Measurements from ENCODE around the gene CORO1C.

CORO1C gene

DNA sequence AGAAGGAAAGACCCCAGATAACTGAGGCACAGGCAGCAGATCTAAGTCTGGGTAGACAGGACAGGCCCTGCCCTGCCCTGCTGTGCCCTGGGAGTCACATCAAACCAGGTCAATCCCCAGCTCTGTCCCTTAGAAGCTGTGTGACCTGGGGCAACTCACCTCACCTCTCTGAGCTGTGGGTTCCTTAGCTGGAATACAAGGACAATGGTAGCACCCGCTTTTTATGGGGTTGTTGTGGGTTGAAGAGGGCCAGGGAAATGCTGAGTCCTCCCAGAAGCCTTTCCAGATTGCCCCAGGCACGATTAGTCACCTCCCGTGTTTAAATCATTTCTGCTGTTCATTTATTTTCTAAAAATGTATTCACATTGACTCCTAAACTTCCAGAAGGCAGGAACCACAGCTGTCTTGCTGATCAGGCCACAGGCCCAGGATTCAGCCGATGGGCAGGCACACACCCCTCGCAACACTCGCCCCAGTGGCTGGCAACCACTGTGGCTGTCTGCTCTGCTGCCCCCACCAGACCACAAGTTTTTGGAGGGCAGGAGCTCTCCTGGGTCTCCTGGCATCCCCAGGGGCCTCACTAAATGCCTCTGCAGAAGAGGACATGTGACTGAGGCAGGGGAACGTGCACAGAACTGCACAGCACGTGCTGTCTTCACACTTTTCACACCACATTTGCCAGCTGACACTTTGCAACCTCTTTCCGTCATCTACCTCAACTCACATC, 100.7 kb downstream of the CORO1C start:
- no peak overlapping the region for H3K4me3 ChIP-seq (replicated peaks; ENCODE audit: low read depth, low read length)
- TF ChIP-seq, protein P1, sequence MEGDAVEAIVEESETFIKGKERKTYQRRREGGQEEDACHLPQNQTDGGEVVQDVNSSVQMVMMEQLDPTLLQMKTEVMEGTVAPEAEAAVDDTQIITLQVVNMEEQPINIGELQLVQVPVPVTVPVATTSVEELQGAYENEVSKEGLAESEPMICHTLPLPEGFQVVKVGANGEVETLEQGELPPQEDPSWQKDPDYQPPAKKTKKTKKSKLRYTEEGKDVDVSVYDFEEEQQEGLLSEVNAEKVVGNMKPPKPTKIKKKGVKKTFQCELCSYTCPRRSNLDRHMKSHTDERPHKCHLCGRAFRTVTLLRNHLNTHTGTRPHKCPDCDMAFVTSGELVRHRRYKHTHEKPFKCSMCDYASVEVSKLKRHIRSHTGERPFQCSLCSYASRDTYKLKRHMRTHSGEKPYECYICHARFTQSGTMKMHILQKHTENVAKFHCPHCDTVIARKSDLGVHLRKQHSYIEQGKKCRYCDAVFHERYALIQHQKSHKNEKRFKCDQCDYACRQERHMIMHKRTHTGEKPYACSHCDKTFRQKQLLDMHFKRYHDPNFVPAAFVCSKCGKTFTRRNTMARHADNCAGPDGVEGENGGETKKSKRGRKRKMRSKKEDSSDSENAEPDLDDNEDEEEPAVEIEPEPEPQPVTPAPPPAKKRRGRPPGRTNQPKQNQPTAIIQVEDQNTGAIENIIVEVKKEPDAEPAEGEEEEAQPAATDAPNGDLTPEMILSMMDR (IDR thresholded peaks at IDR 0.05; ENCODE audit: low read length, missing control alignments), result no peak
- no peak for DNase-seq (ENCODE audit: low read depth)

DNA sequence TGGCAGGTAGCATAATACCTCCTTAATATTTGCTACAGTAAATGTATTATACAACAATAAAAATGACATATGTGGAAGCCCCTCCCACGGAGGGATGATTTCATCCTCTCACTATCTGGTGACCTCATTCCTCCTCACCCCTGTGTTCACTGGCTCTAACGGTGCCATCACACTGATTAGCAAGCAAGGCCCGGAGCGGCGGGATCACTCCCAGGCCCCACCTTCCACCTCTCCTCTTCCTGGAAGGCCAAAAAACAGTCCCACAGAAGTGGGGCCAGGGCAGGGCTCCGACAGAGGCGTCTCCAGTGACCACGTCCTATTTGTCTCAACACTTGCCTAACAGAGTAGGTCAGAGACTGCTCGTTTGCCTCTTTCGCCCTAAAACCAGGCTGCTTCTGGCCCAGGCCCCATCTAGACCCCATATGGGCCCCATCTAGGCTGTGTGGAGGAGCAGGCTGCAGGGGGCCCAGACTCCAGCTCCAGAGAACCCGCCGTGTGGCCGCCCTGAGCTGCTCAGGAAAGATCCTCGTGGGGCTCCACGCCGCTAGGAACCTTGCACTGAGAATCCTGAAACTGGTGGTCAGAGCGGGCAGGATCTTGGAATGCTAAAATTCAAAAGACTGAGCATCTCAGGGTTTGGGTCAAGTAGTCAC, 101.4 kb downstream of the CORO1C start:
- TF ChIP-seq, protein P1 (IDR thresholded peaks at IDR 0.05; ENCODE audit: low read length, missing control alignments), result no peak
- no peak overlapping the region for H3K4me3 ChIP-seq (replicated peaks; ENCODE audit: low read depth, low read length)
- peak; percentile 79 for DNase-seq (ENCODE audit: low read depth)

DNA sequence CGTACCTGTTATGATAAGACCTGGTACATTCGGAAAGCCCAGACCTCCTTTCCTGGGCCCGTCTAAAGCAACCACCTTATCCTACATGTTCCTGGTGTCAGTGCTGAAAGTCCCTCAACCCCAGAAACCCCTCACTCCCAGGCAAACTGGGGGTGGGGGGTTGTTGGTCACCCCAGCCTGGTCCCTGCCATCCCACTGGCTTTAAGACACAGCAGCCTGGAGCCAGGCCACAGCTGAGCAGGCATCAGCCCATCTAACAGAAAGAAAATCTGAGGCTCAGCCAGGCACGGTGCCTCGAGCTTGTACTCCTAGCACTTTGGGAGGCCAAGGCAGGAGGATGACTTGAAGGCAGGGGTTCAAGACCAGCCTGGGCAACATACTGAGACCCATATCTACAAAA, 102.2 kb downstream of the CORO1C start:
- DNase-seq (ENCODE audit: low read depth), result no peak
- TF ChIP-seq, protein P1 (IDR thresholded peaks at IDR 0.05; ENCODE audit: low read length, missing control alignments), result no peak

DNA sequence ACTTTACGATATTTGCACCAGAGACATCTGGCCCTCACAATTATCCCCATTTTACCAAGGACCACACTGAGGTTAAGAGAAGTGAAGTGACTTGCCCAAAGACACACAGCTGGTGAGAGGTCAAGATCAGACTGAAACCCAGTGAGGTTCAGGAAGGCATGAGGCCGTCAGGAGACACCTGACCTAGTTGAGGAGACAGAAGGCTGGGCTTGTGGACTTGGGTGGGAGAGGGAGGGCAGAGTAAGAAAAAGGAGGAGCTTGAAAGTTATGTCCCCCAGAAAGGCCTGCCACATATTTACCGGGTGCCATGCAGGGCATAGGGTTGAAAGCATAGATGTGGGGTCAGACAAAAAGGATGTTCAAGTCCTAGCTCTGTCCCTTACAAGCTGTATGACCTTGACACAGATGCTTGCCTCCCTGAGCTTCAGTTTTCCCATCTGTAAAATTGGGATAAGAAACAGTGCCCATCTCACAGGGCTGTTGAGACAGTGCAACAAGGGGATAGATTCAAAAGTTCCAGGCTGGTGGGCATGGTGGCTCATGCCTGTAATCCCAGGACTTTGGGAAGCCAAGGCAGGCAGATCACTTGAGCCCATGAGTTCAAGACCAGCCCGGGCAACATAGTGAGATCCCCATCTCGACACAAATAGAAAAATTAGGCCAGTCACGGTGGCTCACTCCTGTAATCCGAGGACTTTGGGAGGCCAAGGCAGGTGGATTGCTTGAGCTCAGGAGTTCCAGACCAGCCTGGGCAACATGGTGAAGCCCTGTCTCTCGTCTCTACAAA, 104.0 kb downstream of the CORO1C start:
- TF ChIP-seq, protein P1 (IDR thresholded peaks at IDR 0.05; ENCODE audit: low read length, missing control alignments), result no peak
- H3K4me3 ChIP-seq (replicated peaks; ENCODE audit: low read depth, low read length), result no peak overlapping the region
- DNase-seq (ENCODE audit: low read depth), result no peak

More for the DNA sequence above, 102.2 kb downstream of the CORO1C start:
- no peak overlapping the region for H3K4me3 ChIP-seq (replicated peaks; ENCODE audit: low read depth, low read length)

DNA sequence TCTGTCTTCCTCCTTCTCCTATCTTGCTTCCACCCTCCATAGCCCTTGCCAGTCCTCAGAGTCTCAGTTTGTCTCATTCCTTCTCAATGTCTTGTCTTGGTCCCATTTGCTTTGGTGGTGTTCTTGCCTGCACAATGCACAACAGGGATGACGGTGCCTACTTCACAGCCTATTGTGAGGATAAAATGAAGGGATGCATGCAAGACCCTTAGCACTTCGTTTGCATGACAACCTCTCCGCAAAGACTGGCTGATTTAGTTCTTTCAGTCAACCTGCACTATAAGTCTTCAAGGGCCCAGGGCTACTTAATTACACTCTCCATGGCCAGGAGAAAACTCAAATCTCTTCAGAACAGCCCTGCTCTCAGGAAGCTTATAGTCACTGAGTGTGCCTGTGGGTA, 106.1 kb downstream of the CORO1C start:
- no peak for DNase-seq (ENCODE audit: low read depth)
- TF ChIP-seq, protein P1 (IDR thresholded peaks at IDR 0.05; ENCODE audit: low read length, missing control alignments), result no peak
- no peak overlapping the region for H3K4me3 ChIP-seq (replicated peaks; ENCODE audit: low read depth, low read length)

DNA sequence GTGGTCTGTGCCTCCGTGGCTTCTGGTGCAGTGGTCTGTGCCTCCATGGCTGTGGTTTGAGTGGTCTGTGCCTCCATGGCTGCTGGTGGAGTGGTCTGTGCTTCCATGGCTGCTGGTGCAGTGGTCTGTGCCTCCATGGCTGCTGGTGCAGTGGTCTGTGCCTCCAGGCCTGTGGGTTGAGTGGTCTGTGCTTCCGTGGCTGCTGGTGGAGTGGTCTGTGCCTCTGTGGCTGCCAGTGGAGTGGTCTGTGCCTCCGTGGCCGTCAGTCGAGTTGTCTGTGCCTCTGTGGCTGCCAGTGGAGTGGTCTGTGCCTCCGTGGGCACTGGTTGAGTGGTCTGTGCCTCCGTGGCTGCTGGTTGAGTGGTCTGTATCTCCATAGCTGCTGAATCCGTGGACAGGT, 107.7 kb downstream of the CORO1C start:
- TF ChIP-seq, protein P1 (IDR thresholded peaks at IDR 0.05; ENCODE audit: low read length, missing control alignments), result no peak
- DNase-seq (ENCODE audit: low read depth), result no peak
- no peak overlapping the region for H3K4me3 ChIP-seq (replicated peaks; ENCODE audit: low read depth, low read length)
